ENCODE measurements around the gene EVX1. TPM values are rescaled to one million over a fixed set of nuclear protein-coding genes. Genes with fewer than 3 reads are reported as not detected.

EVX1 gene
- total RNA-seq, 4 donors from 2014 or later, result not detected

- Histone ChIP-seq H3K4me3 (peak overlapping the region in 2 of 4 donors; percentile 40 to 44), H3K36me3 (no peaks in the 10 kb centered on the region), H3K27me3 (peaks cover 6 to 100% (median 59%) of the 10 kb centered on the region in 4 donors), H3K27ac (replicated peaks in 1 of 4) (no peak overlapping the region), H3K4me1 (peaks cover 23 to 39% (median 29%) of the 10 kb centered on the region in 4 donors), H3K9me3 (no peaks in the 10 kb centered on the region)
- intact Hi-C loops (cut with DNase I), result loop anchor here (5.0 to 10.0 kb wide), 2 partner anchors 367 to 575 kb away; no protein-coding TSS in a partner anchor
- DNase-seq (ENCODE audit: extremely low spot score), result no peak
- 58% methylated on average over 11 of the region's 11 CpGs for WGBS
- TF ChIP-seq CTCF (IDR thresholded peaks at IDR 0.05) (no peak), EP300 (IDR thresholded peaks at IDR 0.05) (no peak), POLR2A (IDR thresholded peaks at IDR 0.05; ENCODE audit: low read depth) (no peak), POLR2AphosphoS5 (IDR thresholded peaks at IDR 0.05) (no peak)
These were observed 32.6 kb upstream of the EVX1 start for GRCh38 chr7:27209933-27210440.

- Histone ChIP-seq H3K27ac (replicated peaks in 1 of 4) (no peak overlapping the region), H3K4me1 (peaks cover 17 to 33% (median 23%) of the 10 kb centered on the region in 4 donors), H3K9me3 (no peaks in the 10 kb centered on the region), H3K27me3 (peaks cover 3 to 100% (median 53%) of the 10 kb centered on the region in 4 donors), H3K36me3 (no peaks in the 10 kb centered on the region), H3K4me3 (peak overlapping the region; percentile 29 to 49 (median 42))
- no peak for DNase-seq (ENCODE audit: extremely low spot score)
- whole genome bisulfite sequencing, result 12% methylated on average over 26 of the region's 32 CpGs
- intact Hi-C loops (cut with DNase I), result loop anchor here (5.0 kb wide), 1 partner anchor 367 kb away; no protein-coding TSS in a partner anchor
- TF ChIP-seq EP300 (IDR thresholded peaks at IDR 0.05) (no peak), CTCF (IDR thresholded peaks at IDR 0.05) (peak; percentile 53 to 90 (median 70)), POLR2AphosphoS5 (IDR thresholded peaks at IDR 0.05) (no peak)
These were observed 32.0 kb upstream of the EVX1 start for GRCh38 chr7:27210441-27211083.

- Histone ChIP-seq H3K9me3 (no peaks in the 10 kb centered on the region), H3K4me1 (peaks cover 16 to 28% (median 22%) of the 10 kb centered on the region in 4 donors), H3K4me3 (peak overlapping the region in 1 of 4 donors; percentile 49), H3K27me3 (peaks cover 0 to 100% (median 48%) of the 10 kb centered on the region in 4 donors), H3K36me3 (no peaks in the 10 kb centered on the region), H3K27ac (replicated peaks in 1 of 4) (no peak overlapping the region)
- intact Hi-C loops (cut with DNase I), result loop anchor here (5.0 kb wide), 1 partner anchor 366 kb away; no protein-coding TSS in a partner anchor
- WGBS, result no CpG with 5 or more reads among the region's 1 CpG
- TF ChIP-seq CTCF (IDR thresholded peaks at IDR 0.05), result no peak
- no peak for TF ChIP-seq POLR2A (IDR thresholded peaks at IDR 0.05; ENCODE audit: low read depth)
- no peak for TF ChIP-seq EP300 (IDR thresholded peaks at IDR 0.05)
- TF ChIP-seq POLR2AphosphoS5 (IDR thresholded peaks at IDR 0.05), result no peak
- no peak for DNase-seq (ENCODE audit: extremely low spot score)
These were observed 31.5 kb upstream of the EVX1 start for GRCh38 chr7:27211084-27211446.

DNA sequence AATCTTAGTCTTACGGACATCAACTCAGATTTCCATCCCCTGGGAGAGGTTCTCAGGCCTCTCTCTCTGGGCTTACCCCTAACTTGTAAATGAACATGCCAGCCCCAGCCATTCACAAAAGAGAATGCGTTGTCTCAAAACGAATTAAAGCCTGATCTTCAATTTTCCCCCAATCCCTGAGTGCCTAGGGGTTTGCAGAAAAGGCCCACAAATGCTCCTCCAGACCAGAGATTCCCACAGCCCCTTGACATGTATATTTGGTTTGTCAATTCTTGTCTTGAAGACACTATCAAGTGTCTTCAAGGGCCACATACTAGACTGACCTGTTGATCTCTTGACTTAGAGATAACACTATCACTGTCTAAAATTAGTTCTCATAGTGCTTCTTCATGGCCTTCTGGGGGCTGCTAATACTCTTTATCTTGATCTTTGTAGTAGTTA, 30.8 kb upstream of the EVX1 start:
- TF ChIP-seq POLR2A (IDR thresholded peaks at IDR 0.05; ENCODE audit: low read depth), result no peak
- H3K27me3 ChIP-seq, result peaks cover 0 to 100% (median 45%) of the 10 kb centered on the region in 4 donors

More for the DNA sequence above, 30.8 kb upstream of the EVX1 start:
- Histone ChIP-seq H3K27ac (replicated peaks in 1 of 4) (no peak overlapping the region), H3K36me3 (no peaks in the 10 kb centered on the region), H3K4me3 (no peak overlapping the region), H3K4me1 (peaks cover 16 to 28% (median 22%) of the 10 kb centered on the region in 4 donors), H3K9me3 (no peaks in the 10 kb centered on the region)
- no peak for DNase-seq (ENCODE audit: extremely low spot score)
- intact Hi-C loops (cut with DNase I), result loop anchor here (5.0 kb wide), 1 partner anchor 366 kb away; no protein-coding TSS in a partner anchor
- 32% methylated on average over 3 of the region's 3 CpGs for WGBS

Measured in esophagus muscularis mucosa (tissue), 4 donors.